Stimulated activated CD8-positive, alpha-beta memory T cell treated with anti-CD3 and anti-CD28 coated beads, Interleukin-7, amount 100 ng/mL, for 1 hour (primary cell): ENCODE results near the gene WT1.
"Not testable (repeated sequence)": the region's sequence is repeated elsewhere in the genome, so short reads cannot be mapped to it uniquely, and the experiment has no call there.

Experiments
- DNase-seq, 2 donors: peaks; one replicate each; pipeline ENCODE4 v3.0.0-alpha.2; 2020; ENCODE audit warnings: low read depth in 2 of 2

WT1 gene

DNA sequence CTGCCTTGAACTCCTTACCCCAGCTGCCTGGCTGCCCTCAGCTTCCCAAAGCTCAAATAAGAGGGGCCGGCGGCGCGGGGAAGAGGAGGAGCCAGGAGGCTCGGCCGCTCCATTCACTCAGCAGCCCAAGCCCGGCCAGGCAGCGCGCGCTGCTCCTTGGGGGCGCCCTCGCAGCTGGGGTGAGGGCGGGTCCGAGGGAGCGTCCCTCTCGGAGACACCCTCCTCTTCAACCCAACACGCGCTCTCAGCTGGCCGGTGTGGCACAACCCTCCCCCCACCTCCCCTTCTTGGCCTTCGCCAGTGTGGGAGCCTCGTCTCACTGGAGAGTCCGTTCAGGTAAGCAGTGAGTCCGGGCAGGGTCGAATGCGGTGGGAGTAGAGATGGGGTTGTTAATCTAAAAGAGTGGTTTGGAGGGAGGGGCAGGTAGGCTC, at the start of gene WT1:
TSS of gene WT1 (minus strand) at position 29 of the 431 bp plus-strand sequence.
- no peak for DNase-seq

DNA sequence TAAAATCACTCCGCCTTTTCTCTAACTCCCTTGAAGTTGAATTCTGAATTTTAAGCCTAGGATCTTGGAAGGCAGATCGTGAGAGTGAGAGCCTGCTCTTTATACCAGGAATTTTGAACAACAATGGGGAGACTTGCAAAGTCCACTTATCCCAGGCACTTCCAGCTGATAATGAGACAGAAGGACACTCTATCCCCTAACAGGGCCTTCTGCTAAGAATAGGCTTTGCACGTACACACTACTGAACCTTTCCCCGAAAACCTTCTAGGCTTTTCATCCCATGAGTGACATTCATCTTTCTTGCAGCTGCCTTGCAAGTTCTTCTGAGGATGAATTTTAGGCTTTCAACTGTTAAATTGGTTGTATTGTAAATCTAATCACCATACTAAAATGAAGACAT, 44.0 kb upstream of the WT1 start:
- DNase-seq = no peak

DNA sequence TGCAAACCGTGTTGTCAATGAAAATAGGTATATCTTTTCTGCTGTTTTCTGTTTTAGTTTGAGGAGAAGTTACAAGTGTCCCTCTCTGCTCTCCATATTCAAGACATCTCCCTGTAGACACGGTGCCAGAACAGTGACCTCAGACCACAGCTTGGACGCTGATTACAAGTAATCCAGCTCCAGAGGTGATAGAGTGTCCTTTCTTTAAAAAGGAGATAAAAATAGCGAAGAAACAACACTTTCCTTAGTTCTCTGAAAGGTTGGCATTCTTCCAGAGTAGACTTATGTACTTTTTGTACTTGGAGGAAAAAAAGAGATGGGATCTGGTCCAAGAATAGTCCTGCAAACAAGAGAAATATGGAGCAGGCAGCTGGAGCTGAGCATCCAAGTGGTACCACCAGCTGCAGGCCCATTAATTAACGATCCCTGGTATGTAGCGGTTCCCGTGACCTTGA, 43.0 kb upstream of the WT1 start:
- no peak for DNase-seq

DNA sequence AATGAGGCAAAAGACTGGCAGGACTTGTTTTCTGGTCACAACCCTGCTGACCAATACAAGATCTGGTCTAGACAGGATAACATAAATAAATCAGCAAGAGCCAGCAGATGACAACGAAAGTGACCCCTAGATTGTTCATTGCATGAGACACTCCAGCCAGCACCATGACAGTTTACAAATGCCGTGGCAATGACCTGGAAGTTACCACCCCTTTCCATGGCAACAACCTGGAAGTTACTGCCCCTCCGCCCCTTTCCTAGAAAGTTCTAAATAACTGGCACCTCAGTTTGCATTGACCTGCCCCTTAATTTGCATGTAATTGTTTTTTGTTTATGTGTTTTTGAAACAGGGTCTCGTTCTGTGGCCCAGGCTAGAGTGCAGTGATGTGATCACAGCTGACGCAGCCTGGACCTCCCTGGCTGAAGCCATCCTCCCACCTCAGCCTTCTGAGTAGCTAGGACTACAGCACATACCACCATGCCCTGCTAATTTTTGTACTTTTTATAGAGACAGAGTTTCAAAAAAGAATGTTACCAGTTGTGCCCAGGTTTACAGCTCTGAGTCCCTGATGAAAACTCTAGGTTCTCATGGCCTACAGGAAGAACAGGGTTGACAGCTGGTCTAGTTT, 38.1 kb upstream of the WT1 start:
- DNase-seq = no peak

DNA sequence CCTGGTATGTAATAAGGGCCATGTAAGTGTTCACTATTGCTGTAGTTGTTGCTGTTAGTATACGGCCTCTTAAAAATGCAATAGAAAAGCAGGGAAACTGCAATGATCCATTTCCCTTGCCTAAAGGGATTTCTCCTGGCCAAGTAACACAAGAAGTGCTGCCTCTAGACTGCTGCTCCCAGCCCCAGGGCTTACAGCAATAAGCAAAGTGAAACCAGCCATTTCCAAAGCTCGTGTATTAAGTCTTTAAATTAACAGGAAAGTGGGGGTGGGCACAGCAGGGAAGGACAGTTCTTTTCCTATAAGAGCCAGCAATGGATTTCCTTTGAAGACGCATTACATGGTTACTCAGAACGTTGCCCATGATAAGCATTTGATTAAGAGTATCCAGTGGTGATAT, 36.9 kb upstream of the WT1 start:
- no peak for DNase-seq

DNA sequence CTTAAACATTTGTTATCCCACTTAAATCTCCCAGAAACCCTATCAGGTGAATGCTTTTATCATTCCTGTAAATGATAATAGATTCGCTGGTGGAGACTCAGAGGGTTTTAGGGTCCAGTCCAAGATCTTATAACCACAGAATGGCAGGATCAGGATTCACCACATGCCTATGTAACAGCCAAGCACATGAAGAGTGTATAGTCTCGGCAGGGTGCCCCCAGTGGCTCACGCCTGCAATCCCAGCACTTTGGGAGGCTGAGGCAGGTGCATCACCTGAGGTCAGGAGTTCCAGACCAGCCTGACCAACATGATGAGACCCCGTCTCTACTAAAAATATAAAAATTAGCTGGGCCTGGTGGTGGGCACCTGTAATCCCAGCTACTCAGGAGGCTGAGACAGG, 36.2 kb upstream of the WT1 start:
- DNase-seq = not testable (repeated sequence)

DNA sequence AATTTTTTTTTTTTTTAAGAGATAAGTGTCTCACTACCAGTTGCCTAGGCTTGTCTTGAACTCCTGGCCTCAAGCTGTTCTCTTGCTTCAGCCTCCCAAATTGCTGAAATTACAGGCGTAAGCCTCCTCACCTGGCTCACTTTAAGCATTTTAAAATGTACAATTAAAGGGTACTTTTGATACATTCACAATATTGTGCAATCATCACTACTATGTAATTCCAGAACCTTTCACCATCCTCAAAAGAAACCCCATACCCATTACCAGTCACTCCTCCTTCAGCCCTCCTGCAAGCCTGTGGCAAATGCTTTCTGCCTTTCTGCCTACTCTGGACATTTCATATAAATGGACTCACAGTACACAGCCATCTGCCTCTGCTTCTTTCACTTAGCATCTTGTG, 34.5 kb upstream of the WT1 start:
- no peak for DNase-seq

DNA sequence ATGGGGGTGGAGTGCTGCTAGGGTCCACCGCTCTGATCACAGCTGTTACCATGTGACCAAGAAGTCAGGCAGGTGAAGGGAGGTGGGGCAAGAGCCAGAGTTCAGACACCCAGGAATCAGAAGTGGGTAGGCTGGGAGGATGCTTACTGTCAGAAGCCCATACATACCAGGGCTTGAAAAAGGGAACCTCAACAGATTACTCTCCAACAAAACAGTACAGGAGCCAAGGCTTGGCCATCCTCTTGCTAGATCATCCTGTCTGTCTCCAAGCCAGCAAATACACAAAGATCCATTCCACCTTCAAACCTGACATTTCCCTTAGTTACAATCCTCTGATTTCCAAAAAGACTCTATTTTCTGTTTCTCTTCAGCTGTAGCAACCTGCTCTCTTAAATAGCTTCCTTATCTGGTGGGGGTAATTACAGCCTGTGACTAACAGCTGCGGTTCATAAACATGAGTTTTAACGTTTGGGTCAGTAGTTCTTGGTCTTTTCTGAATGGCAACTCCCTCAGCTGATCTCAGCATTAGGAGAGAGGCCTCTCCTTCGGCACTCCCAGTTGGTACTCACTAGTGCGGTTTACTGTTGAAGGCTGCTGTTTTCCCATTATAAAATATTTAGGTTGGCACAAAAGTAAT, 31.1 kb upstream of the WT1 start:
- no peak for DNase-seq

DNA sequence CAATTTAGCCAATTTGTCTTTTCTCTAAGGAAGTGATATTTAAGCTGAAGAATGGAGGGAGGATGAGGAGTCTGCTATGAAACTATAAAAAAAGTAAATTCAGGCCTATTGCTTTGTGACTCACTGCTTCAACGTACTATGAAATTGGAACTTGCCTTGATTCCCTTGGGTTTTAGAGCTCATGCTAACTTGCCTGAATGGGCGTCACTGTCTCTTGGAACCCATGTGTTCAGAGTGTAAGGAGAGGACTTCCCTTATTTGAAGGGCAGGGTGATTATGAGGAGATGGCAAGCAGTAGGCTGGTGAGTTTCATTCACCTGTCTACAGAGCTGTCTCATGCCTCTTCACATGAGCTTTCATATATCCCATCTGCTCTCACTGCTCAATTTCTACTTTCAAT, 28.7 kb upstream of the WT1 start:
- DNase-seq = no peak

DNA sequence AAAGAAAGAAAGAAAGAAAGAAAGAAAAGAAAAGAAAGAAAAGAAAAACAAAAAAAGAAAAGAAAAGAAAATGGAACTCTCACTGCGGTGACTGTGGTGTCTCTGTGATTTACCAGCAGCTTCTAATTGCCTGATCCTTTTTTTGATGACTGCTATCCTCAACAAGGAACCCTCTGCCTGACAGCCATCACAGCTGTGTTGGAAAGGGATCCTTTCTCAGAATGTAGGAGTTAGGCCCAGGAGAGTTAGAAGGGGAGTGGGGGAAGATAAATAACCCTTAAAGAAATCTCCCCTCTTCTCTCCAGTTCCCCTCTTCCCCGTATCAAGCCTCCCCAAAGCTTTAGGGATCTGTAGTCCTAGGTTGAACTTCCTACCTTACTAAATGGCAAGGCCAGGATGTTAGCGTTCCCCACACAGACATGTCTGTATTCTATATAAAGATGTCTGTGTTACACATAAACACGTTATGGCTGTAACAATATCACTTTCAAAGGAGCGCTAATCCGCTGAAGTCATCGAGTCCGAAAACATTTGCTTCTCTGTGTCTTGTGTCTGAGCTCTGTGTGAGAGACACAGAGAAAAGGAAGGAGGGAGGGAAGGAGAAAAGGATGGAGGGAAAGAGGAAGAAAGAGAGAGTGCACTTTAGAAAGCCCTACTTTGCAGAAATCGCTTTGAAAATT, 26.8 kb upstream of the WT1 start:
- no peak for DNase-seq

DNA sequence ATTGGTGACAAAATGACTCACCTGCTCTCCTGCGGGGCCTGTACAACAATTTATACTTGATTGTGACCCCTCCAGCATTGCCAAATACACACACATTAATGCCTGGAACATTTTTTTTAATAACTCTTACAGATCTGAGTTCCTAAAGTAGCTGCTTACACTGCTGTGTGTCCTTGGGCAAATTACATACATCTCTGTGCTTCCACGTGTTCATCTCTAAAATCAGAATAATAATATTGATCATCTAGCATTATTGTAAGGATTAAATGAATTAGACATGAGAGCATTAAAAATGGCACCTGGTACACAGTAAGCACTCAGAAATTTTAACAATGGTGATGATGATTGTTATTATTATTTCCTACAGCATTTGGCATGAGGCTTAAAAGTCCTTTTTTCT, 21.5 kb upstream of the WT1 start:
- no peak for DNase-seq

DNA sequence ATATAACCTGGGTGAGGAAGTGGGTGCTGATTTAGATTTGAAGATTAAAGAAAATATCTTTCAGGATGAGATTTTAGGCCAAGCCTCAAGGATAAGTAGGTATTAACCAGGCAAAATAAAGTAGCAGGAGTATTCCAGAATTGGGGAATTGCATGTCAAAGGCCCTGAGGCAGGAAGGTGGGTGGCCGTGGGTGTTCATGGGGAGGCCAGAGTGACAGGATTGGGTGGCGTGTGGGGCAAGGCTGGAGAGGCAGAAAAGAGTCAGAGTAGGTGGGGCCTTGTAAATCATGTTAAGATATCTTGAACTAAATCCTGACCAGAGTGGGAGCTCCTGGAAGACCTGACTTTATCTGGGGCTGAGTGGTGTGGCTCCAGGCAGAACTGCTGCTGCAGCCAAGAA, 19.7 kb upstream of the WT1 start:
- DNase-seq = no peak

DNA sequence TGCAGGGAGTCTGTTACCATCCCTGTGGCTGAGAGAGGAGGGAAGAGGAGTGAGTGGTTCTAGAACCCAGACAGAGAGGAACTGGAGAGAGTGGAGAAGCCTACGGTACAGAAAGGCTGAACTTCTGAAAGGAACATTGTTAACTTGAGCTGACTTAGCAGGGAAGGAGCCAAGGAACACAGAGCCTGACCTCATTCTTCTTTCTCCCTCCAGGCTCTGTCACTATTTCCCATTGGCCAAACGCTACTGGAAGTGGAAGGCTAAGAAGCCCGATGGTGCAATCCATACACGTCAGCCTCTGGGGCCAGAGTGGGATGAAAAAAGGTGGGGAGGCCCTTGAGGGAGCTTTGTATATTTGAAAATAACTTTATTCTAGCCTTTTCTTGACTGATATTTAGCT, 16.5 kb upstream of the WT1 start:
- DNase-seq = no peak

DNA sequence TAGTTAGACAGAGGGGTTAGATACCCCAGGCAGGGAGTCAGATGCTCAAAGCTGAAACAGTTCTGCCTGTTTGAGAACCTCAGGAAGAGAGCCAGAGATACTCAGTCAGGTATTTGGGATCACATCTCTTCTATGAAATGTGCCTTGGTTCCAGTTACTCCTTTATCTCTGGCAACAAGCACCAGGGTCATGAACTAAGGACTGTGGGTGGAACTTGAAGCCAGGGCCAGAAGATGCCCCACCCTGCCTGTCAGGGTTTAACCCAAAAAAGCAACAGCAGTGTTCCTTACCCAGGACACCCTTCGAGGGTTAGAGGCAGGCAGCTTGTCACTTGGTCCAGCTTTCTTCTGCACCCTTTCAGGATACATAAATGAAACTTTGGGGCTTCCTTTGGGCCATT, 15.0 kb upstream of the WT1 start:
- no peak for DNase-seq

DNA sequence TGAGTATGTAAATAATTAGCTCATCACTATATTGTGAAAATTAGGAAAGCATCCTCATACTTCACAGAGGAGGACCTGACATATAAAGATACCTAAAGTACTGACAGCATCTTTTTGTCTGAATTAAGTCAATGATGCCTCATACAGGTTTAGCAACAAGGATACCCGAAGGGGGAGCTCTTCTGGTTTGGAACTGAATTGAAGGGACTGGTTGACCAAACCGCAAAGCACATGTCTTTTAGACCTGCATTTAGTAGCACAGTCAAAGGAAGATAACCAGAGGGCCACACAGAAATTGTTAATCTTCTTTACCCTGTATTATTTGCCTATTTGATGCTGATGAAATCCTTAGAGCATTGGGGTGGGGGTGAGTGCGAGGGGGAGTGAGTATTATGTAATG, 12.9 kb upstream of the WT1 start:
- DNase-seq = no peak

DNA sequence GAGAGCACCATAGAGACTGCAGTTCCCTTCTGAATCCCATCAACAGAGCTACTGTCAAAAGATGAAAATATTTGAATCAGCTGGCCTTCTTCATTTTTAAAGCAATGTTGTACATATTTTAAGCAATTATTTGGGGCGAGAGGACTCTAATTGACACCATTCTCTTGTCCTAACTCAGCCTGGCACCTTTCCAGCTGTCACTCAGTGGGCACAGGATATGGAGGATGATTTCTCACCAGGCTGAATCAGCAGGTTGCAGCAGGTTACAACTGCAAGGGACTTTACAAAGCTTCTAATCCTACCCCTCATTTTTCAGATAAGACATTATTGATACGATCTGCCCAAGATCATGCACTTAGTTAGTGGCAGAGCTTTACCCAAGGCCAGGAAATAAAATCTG, 11.9 kb upstream of the WT1 start:
- DNase-seq = no peak

DNA sequence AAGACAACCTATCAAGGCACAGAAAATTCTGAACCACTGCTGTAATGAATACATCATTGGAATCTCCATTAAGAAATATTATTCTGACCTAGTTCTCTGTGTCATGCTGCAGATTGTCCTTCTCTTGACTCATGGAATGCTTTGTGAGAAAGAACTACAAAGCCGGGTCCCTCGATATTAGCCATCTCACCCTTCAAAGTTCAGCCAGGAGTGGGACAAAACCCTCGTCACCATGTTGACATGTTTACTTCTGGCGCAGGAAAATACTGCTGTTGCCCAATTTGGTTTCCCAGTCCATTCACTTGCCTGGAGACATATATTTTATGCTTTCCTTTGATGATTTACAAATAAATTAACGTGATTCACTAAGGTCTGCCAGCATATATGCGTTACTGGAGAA, 10.9 kb upstream of the WT1 start:
- no peak for DNase-seq

DNA sequence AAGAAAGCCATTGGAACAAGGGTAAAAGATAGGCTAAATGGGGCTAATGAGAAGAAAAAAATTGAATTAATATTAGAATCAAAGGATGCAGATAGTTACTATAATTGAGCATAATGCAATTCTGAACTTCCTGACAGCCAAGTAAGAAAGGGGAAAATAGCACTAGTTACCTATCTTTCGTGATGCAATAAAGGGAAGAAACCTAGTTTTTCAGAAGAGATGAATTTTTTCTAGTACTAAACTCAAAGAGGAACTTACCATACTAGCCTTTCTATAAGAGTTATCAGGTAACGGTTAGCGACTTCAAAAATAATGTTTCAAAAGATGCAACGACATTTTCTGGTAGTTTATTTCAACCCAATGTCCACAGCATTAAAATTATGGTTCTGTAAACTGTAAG, 8.8 kb upstream of the WT1 start:
- DNase-seq = no peak

DNA sequence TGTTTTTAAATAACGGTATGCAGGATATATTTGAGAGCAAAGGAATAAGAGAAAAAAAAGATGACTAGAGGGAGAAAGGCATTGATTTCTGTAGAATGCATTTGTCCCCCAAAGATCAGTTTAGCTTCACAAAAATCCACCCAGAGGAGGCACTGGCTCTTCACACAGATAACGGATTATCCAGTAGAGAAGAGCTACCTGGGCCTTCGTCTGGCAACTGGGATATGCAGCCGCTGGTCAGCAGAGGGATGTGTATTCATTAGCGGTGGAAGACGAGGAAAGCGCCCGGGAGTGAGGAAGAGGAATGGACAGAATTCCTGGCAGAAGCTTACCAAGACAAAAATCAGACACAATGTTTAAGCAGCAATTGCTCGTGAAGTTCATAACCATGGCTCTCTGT, 5.6 kb upstream of the WT1 start:
- DNase-seq = no peak

DNA sequence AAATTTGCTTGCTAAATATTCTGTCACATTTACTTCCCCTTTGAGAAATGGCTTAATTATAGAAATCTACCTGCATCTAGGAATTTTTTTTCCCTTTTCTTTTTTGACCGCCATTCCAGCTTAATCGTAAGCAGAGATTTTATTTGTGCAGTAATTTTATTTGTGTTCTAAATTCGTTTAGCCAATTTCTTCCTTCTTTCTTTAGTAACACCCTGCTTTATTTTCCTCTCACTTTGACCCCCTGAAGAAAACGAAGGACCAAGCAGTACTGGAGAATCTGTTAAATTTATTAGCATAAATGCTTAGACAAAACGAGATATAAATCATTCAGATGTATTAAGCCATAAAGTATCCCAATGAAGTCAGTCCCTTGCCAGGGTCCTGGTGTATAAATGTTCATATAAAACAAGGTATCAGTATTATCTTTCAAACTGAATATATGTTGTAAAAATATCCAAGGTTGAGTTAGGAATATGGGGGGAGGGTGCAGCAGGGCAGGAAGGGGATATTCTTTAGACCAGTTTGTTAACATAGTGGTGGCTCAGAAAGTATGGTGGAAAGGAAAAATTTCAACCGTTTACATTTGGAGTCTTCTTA, 5.1 kb upstream of the WT1 start:
- no peak for DNase-seq

DNA sequence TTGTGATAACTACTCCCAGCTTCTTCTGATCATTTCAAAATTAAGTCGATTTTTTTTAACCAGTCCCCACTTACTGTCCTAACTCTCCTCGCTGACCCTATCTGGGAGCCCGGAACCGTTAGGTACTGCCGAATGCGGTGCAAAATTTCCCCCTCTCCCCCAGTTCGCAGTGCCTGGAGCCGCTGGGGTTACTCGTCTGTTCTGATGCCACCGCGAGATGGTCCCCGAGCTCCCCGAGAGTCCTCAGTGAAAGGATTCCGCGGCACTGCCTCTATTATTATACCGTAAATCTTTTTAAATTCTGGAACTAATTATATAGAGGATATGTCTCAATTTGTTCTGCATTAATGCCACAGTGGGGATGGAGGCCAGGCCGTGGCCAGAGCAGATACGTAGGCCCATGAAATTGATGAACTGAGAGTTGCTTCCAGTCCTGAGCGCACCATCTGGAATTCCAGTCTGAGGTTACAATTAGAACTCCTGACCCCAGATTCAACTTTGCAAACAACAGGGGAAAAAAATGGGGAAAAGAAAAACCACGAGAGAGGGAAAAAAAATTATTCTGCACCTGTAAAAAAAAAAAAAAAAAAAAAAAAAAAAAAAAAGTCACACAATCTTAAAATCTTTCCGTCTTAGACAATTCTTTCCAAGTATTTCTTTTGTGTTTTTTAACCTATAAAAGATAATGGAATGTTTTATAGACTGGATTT, 4.3 kb upstream of the WT1 start:
- no peak for DNase-seq

DNA sequence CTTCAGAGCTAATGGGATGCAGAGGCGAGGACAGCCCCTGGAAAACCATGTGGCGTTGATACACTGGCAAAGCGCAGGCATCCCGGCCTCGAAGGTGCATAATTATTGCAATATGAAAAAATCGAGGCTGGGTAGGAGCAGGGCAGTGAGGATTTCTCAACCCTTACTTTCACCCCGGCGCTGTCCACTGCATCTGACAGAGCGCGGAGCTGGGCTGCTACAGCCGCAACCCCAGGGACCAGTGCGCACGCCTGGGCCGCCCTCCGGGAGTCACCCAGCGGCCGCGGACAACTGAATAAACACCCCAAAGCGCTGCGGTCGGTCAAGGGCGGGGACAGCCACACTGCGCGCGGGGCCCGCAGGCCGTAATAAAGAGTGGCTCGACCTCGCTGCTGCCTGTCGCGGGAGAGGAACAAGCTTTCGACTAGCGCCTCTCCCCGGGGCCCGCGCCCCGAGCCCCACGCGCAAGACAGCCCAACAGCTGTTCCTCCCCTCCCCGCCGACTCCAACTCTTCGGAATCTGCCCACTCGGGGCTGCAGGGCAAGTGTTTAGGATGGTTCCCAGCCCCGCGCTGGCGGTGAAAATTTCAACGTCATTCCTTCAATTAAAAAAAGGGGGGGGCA, 3.6 kb upstream of the WT1 start:
- no peak for DNase-seq
